ENCODE data around the gene NIPAL1.

GRCh38 chr4:48015678-48016077, 894 bp upstream of the NIPAL1 start:
- TF ChIP-seq CTCF (conservative IDR thresholded peaks at IDR 0.05; ENCODE audit: low read depth, low read length): no peak
- TF ChIP-seq EZH2 (IDR thresholded peaks at IDR 0.05; ENCODE audit: borderline replicate concordance, low read depth, low read length, poor library complexity, severe bottlenecking): no peak
